ENCODE results near the gene GABPB2. TPM values are rescaled to one million over a fixed set of nuclear protein-coding genes. Genes with fewer than 3 reads are reported as not detected.

Gene GABPB2
- polyA plus RNA-seq, 1 of the 3 experiments (the other 2 are of a cell fraction): 2.4 TPM

DNA sequence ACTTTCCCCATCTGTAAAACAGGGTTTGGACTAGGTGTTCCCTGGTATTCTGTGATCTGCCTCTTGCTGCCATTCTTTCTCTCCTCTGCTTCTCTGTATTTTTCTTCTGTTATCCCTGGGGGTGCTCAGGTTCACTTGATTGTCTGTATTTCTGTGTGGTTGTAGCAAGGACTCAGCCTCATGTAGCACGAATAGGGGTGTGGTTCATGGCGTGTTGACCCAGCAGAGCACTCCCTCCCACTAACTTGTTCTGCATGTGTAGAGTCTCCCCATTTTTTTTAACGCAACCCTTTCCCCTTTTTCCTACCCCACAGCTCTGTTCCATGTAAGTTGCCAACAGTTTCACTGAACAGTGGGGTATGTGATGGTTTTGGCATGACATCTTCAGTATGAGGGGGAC is 35.4 kb upstream of the GABPB2 start:
- Histone ChIP-seq H3K9me3 (no peaks in the 10 kb centered on the region), H3K9me2 (no peaks in the 10 kb centered on the region), H3F3A (replicated peaks; ENCODE audit: insufficient read depth) (no peaks in the 10 kb centered on the region), H3K4me1 (ENCODE audit: control insufficient read depth in 1 of 2, insufficient read depth in 2 of 2, low read depth in 1 of 2, low read length in 1 of 2) (no peaks in the 10 kb centered on the region), H3K79me2 (ENCODE audit: insufficient read depth) (no peaks in the 10 kb centered on the region), H3K4me2 (no peak overlapping the region), H3K9ac (no peak overlapping the region), H2AFZ (ENCODE audit: low read depth) (no peak overlapping the region), H3K36me3 (replicated peaks in 1 of 2; ENCODE audit: control insufficient read depth in 1 of 2, insufficient read depth in 2 of 2, low read length in 1 of 2) (peaks cover 12 to 23% of the 10 kb centered on the region in 2 experiments), H3K27ac (ENCODE audit: low read depth in 2 of 2, low read length in 1 of 2) (no peak overlapping the region), H3K27me3 (ENCODE audit: insufficient read depth) (no peaks in the 10 kb centered on the region), H4K20me1 (ENCODE audit: insufficient read depth) (no peaks in the 10 kb centered on the region), H3K4me3 (ENCODE audit: low read depth in 2 of 2, low read length in 1 of 2) (no peak overlapping the region)
- 90% methylated on average over 3 of the region's 3 CpGs for WGBS (ENCODE audit: low lambda C conversion rate)
- no peak for TF ChIP-seq MAX (IDR thresholded peaks at IDR 0.05; ENCODE audit: low read depth)
- no peak for TF ChIP-seq YY1 (IDR thresholded peaks at IDR 0.05; ENCODE audit: low read depth)
- TF ChIP-seq RAD21 (IDR thresholded peaks at IDR 0.05; ENCODE audit: low read length): no peak
- no peak for TF ChIP-seq ZBTB33 (IDR thresholded peaks at IDR 0.05; ENCODE audit: borderline replicate concordance, low read depth)
- no peak for TF ChIP-seq EP300 (IDR thresholded peaks at IDR 0.05; ENCODE audit: borderline replicate concordance in 1 of 2, low read depth in 1 of 2, low read length in 1 of 2)
- TF ChIP-seq SIN3A (IDR thresholded peaks at IDR 0.05; ENCODE audit: borderline replicate concordance, low read depth, low read length): no peak
- TF ChIP-seq RXRA (IDR thresholded peaks at IDR 0.05; ENCODE audit: borderline replicate concordance, low read depth): no peak
- no peak for TF ChIP-seq GABPA (IDR thresholded peaks at IDR 0.05; ENCODE audit: low read depth)
- TF ChIP-seq FOXJ3 (CRISPR knock-in tag; IDR thresholded peaks at IDR 0.05): no peak
- no peak for TF ChIP-seq FOXM1 (IDR thresholded peaks at IDR 0.05; ENCODE audit: low read depth)
- no peak for TF ChIP-seq MXI1 (IDR thresholded peaks at IDR 0.05; ENCODE audit: low read depth, low read length)
- TF ChIP-seq FOSL2 (IDR thresholded peaks at IDR 0.05; ENCODE audit: borderline replicate concordance, low read depth): no peak
- no peak for TF ChIP-seq NFIC (IDR thresholded peaks at IDR 0.05; ENCODE audit: borderline replicate concordance)
- TF ChIP-seq, protein P1, sequence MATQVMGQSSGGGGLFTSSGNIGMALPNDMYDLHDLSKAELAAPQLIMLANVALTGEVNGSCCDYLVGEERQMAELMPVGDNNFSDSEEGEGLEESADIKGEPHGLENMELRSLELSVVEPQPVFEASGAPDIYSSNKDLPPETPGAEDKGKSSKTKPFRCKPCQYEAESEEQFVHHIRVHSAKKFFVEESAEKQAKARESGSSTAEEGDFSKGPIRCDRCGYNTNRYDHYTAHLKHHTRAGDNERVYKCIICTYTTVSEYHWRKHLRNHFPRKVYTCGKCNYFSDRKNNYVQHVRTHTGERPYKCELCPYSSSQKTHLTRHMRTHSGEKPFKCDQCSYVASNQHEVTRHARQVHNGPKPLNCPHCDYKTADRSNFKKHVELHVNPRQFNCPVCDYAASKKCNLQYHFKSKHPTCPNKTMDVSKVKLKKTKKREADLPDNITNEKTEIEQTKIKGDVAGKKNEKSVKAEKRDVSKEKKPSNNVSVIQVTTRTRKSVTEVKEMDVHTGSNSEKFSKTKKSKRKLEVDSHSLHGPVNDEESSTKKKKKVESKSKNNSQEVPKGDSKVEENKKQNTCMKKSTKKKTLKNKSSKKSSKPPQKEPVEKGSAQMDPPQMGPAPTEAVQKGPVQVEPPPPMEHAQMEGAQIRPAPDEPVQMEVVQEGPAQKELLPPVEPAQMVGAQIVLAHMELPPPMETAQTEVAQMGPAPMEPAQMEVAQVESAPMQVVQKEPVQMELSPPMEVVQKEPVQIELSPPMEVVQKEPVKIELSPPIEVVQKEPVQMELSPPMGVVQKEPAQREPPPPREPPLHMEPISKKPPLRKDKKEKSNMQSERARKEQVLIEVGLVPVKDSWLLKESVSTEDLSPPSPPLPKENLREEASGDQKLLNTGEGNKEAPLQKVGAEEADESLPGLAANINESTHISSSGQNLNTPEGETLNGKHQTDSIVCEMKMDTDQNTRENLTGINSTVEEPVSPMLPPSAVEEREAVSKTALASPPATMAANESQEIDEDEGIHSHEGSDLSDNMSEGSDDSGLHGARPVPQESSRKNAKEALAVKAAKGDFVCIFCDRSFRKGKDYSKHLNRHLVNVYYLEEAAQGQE (IDR thresholded peaks at IDR 0.05; ENCODE audit: low read depth, low read length): no peak
- TF ChIP-seq CHD2 (IDR thresholded peaks at IDR 0.05; ENCODE audit: low read length, partially characterized antibody): no peak
- TF ChIP-seq CTCF (IDR thresholded peaks at IDR 0.05): no peak
- TF ChIP-seq TCF12 (IDR thresholded peaks at IDR 0.05): no peak
- TF ChIP-seq, protein P2, sequence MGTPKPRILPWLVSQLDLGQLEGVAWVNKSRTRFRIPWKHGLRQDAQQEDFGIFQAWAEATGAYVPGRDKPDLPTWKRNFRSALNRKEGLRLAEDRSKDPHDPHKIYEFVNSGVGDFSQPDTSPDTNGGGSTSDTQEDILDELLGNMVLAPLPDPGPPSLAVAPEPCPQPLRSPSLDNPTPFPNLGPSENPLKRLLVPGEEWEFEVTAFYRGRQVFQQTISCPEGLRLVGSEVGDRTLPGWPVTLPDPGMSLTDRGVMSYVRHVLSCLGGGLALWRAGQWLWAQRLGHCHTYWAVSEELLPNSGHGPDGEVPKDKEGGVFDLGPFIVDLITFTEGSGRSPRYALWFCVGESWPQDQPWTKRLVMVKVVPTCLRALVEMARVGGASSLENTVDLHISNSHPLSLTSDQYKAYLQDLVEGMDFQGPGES (IDR thresholded peaks at IDR 0.05; ENCODE audit: low read depth, low read length): no peak
- TF ChIP-seq NRF1 (IDR thresholded peaks at IDR 0.05; ENCODE audit: low read depth, low read length): no peak
- ChIA-PET CTCF (interaction anchor here (0.7 kb wide), 1 partner anchor 13 kb away, joined by 3 read pairs; no protein-coding TSS in a partner anchor), POLR2A (no interaction called here)
- DNase-seq: no peak

Measured in SK-N-SH (cell line).